ENCODE data around the gene CENPP.

- TF ChIP-seq POLR2A (IDR thresholded peaks at IDR 0.05): no peak
- no peak for TF ChIP-seq CTCF (IDR thresholded peaks at IDR 0.05)
Measured at GRCh38 chr9:92478783-92479182, 153.0 kb downstream of the CENPP start.

Measured in vagina (tissue), 2 donors.